Fibroblast of skin of abdomen (primary cell): ENCODE measurements around the gene GAB2.

ENCODE experiments used
- DNase-seq: peaks from one replicate; pipeline ENCODE4 v3.0.0-alpha.2; 2013

Gene GAB2

DNA sequence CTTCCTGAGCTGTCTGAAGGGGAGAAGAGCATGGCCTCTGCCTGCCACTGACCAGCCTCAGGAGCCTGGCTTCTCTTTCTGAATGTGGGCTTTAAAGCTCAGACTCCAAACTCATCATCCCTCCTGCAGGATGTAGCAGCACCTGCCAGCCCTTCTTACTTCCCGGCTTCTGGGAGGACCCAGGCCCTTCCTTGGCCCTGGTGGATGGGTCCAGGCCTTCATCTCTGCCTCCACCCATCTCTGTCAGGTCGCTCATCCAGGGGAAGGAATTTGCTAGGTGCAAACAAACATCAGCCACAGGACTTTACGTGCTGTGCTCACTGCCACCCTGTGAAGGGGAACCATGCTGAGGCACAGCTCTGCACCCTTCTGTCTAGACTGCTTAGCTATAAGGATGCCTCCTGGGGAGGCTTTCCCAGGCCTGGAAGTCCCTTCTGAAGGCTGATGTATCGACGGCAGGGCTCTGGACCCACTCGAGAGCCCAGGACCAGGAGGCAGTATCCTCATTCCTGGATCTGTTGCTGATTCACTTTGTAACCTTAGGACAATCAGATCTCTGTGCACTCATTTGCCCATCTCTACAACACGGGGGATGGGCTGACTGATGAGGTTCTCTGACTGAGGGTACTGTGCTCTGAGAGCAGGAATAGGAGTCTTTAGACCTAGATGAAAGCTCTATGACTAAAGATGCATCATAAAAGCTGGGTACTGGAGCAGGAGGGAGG, 198.0 kb downstream of the GAB2 start:
- no peak for DNase-seq

DNA sequence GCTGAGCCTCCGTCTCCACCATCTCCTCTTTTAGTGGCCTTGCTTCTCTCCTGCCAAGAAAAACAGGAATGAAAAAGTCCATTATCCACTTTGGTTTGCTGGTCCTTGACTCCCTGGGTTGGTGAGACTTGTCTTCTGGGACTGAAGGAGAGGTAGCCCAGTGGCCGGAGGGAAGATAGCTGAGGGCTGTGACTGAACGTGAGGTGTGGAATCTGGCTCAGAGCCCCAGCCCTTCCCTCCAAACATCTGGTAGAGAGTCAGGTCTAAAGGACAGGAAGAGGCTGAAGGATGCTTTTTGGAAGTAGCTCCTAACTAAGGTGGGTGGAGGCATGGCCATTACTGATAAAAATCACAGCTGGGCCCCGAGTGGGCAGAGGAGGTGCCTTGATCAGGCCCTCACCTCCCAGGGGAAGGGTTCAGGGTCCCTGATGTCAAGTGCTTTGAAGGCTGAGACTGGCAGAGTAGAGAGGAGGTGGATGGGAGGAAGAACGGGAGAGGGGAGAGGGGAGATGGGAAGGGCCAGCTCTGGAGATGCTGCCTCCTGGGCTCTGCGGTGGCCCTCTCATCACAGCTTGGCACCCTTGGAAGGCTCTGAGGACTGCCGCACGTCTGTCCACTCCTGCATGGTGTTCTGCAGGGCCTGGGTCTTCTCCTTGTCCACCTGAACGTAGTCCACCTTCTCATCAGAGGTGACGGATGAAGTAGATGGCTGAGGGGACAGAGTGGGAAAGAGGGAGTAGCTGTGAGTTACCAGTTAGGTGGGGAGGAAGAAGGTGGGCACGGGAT, 198.7 kb downstream of the GAB2 start:
- DNase-seq: no peak

DNA sequence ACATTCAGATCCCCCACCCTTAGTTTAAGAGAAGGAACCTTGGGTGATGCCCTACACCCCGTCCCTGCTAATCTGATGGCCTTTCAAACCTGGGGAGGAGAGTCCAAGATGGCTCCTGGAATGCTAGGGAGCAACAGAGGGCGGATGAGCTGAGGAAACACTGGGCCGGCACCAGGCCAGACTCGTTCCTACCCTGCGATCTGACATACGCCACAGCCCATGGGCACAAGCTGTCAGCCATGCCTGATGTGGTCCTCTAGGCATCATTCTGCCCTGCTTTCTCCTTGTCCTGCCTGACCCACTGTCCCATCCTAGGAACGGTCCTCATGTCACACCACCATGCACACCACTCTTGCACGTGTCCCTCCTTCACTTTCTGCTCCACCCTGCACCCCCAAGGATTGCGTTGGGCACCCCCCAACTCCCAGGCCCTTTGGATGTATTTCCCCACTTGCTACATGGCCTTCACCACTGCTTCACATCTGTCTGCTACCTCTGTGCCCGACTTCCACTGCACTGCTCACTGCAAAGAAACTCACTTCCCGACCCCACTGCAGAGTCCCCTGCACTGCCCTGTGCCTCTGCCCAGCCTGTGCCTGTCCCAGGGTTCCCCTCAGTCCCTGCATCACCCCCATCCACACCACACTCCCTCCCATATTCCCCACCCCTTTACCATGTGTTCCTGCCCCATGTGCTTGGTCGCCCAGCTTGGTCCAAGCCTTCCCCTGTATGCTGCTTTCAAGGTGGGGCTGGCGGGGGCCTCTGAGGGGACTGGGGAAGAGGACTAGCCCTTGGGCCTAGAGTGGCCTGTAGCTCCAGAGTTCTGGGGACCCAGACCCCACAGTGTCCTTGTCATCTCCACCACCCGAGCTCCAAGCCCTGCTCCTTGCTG, 199.7 kb downstream of the GAB2 start:
- no peak for DNase-seq

DNA sequence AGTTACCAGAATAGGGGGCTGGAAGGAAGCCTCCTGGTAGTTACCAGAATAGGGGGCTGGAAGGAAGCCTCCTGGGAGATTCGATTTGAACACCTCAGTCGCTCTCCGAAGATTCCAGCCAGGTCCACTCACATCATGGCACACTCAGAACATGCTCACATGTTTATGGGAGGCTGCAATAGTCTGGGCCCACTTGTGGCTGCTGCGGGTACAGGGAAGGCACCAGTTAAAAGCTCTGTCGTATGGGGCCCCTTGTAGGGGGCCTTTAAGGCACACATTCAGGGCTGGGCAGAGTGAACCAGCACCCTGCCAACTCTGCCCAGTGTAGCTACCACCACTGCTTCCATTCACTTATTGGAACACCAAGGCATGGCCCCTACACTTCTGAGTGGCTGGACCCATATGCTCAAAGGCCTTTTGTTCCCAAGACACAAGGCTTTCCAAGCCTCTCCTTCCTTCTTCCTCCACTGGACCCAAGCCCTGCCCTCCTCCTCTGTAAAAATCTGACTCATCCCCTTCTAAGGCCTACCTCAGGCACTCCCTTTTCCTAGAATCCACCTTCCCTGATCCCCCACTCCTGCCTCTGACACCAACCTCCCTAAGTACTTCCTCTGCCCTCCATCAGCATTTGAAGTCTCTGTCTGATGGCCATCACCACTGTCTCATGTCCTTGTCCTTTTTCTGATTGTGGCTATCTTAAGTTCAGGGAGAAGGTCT, 200.9 kb downstream of the GAB2 start:
- DNase-seq: no peak

DNA sequence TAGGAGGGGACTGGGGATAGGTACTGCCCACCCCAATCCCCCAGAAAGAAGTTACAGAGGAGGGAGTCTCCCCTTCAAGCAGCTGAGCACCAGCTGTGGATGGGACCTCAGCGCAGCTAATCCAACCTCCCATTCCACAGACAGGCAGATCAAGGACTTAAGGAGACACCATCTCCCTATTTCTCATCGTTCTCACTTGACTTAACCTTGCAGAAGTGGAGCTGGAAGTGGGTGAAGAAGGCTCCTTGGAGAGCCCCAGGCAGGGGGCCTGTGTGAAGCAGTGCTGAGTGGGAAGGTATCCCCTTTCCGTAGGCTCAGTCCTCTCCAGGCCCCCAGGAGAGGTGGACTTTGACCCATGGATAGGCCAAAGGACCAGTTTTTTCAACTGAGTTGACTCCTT, 201.6 kb downstream of the GAB2 start:
- no peak for DNase-seq

DNA sequence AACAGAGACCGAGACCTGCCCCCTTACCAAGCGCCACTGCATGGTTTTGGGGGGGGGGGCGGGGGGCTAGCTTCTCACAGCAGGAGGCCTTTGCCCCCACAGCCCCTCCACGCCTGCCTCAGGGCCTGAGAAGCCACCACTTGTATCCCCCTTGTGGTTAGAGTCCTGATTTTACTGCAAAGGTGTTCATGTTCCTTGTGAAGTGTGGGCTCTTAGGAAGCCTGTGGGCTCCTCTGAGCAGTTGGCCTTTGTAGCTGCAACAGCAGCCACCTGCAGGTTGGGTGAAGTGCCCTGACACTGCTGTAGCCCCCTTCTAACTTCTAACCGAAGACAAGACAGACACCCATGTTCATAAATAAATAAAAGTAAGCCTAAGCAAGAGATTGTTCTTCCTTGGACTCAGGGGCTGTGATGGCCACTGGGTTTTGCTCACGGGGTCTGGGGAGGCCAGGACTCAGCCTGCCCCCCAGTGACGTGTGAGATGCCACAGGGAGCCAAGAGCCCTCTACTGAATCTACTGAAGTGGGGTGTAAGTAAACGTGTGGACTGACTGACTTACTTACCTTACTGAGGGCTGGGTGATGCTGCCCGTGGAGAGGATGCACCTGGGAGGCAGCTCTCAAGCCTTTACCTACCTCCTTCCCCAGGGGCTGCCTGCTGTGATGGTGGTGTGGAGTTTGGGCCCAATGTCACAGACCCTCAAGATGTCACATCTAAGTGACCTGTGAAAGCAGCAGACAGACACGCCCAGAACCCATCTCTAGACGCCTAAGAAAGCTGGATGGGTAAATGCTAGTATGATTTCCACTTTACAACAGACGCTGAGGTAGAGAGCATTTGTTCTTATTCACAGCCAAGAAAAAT, 203.1 kb downstream of the GAB2 start:
- DNase-seq: no peak

DNA sequence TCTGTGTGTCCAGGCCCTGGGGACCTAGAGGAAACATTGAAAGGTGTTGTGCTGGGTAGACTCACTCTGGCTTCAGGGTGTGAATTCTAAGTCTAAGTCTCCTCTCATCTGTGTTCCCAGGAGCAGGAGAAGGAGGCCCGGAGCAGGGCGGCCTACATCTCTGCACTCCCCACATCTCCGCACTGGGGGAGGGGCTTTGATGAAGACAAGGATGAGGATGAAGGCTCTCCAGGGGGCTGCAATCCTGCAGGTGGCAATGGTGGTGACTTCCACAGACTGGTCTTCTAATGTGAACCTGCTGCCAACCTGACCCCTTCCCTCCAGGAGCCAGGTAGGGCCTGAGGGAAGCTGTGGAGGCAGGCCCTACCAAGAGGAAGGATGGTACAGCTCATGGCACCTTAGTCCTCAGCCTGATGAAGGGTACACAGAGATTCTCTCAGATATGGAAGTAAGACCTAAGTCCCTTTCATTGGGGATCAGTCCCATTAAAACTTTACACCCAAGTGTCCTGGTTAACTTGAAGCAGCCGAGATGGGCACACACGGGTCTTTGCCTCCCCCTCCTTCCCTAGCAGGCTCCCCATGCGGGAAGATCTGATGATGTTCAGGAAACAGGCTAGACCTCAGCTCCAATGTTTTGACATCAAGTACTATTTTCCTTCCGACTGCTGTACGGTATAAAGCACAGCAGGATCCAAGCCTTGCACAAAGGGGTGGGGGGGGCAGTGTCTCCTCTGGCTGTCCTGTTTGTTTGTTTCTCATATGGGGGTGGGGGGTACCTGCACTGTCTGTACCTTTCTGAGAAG, 203.9 kb downstream of the GAB2 start:
- DNase-seq: no peak

DNA sequence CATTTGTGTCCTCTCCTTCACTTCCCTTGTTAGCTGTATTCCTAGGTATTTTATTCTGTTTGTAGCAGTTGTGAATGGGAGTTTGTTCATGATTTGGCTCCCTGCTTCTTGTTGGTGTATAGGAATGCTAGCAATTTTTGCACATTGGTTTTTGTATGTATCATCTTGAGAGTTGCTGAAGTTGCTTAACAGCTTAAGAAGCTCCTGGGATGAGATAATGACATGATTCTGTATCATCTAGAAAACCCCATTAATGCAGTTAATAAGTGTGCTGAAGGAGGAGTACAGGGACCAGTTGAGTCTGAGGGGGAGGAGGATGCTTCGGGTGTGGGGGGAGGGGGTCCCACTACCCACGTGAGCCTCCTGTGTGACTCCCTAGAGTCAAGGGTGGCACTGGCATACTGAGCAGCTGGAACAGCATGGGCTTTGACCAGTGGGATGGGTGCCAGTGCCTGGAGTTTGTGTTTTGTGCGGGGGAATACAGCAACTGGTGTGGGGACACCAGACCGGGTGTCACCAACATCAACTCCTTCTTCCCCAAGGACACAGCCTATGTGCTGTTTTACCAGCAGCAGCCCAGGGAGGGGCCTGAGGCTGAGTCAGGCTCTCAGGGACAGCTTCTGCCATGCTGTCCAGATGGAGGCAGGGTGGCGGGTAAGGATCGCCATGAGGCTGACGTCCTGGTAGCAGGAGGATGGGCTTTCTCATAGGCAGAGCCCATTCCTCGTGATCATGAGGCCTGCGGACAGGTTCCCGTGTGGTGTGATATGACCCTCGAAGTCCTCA, 204.8 kb downstream of the GAB2 start:
- peak; percentile 48 for DNase-seq

DNA sequence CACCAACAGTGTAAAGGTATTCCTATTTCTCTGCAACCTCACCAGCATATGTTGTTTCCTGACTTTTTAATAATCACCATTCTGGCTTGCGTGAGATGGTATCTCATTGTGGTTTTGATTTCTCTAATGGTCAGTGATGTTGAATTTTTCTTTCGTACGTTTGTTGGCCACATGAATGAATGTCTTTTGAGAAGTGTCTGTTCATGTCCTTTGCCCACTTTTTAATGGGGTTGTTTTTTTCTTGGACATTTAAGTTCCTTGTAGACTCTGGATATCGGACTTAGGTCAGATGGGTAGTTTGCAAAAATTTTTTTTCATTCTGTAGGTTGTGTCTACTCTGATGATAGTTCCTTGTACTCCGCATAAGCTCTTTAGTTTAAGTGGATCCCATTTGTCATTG, 206.1 kb downstream of the GAB2 start:
- no peak for DNase-seq

DNA sequence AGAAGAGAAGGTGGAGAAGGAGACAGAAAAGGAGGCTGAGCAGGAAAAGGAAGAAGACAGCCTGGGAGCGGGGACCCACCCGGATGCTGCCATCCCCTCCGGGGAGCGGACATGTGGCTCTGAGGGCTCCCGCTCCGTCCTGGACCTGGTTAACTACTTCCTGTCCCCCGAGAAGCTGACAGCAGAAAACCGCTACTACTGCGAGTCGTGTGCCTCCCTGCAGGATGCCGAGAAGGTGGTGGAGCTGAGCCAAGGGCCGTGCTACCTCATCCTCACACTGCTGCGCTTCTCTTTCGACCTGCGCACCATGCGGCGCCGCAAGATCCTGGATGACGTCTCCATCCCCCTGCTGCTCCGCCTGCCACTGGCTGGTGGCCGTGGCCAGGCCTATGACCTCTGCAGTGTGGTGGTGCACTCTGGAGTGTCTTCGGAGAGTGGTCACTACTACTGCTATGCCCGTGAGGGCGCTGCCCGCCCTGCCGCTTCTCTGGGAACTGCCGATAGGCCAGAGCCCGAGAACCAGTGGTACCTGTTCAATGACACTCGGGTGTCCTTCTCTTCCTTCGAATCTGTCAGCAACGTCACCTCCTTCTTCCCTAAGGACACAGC, 207.5 kb downstream of the GAB2 start:
- DNase-seq: no peak

DNA sequence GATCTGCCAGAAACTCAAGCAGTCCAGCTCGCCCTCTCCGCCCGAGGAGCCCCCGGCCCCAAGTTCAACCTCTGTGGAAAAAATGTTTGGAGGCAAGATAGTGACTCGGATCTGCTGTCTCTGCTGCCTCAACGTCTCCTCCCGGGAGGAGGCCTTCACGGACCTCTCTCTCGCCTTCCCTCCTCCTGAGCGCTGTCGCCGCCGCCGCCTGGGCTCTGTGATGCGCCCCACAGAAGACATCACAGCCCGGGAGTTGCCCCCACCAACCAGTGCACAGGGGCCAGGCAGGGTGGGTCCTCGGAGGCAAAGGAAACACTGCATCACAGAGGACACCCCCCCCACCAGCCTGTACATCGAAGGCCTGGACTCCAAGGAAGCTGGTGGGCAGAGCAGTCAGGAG, 208.1 kb downstream of the GAB2 start:
- DNase-seq: no peak

DNA sequence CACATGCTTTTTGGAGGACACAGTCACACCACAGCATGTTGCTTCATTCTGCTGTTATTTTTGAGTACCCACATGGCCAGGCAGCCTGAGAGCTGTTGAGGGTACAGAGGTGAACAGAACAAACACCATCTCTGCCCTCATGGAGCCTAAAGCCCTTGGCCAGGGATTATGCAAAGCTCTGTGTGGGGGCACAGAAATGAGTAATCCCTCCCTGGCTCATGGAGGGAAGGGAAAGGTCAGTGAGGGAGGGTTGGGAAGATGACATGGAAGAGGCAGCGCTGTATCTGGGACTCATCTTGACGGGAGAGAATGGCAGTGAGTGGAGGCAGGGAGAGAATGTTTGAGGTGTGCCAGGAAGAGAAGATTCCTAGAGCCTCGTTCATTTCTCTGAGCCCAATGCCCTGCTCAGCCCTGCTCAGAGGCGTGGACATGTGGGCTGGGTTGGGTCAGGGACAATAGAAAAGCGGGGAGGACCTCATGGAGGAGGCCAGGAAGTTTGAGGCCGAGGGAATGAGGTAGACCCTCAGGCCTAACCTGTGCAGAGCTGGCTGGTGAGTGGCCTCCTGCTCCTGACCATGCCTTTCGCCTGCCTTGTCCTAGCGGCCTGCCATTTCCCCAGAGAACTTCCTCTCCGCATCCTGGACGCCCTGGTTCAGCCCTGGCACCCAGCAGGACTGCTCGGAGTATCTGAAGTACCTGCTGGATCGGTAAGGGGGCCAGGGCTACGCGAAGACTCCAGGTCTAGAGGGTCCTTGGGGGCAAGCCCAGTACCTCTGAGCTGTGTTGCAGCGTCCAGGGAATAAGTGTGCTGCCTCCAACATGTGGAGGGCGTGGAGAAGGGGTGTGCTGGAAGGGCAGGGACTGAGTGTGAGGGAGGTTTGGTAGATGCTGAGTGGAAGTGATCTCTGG, 209.1 kb downstream of the GAB2 start:
- peak; percentile 12 for DNase-seq

DNA sequence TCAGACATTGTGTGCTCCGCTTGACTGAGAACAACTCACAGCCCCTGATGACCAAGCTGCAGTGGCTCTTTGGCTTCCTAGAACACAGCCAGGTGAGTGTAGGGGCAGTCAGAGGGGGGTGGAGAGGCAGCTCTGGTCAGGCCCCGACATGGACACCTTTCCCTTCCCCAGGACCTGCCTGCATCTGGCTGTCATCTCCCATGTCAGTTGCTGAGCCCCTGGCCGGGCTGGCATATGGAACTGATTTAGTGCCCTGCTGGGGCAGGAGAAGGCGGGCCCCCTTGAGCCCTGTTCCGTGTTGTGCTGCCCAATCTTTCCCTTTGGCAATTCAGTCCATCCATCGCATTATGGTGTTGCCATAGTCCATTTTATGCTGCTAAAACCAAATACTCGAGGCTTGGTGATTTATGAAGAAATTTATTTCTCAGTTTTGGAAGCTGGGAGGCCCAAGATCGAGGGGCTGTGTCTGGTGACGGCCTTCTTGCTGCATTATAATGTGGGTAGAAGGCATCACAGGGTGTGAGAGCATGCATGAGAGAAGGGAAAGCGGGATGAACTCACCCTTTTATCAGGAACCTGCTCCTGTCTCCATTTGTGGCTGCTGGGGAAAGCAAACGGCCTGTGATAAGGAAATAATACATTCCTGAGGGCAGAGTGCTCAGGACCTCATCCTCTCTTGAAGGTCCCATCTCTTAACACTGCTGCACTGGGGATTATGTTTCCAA, 209.9 kb downstream of the GAB2 start:
- DNase-seq: no peak

DNA sequence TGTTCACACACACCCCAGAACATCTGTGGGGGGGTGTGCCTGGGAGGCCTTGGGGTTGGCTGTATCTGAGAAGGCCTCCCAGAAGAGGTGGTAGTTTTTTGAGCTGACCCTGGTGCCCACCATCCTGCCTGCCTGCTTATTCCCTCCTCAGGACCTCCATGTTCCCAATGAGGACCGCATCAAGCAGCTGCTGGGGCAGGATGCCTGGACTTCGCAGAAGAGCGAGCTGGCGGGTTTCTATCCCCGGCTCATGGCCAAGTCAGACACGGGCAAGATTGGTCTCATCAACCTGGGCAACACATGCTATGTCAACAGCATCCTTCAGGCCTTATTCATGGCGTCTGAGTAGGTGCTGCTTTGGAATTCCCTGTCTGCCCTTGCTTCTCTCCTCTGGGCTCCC, 211.9 kb downstream of the GAB2 start:
- no peak for DNase-seq

DNA sequence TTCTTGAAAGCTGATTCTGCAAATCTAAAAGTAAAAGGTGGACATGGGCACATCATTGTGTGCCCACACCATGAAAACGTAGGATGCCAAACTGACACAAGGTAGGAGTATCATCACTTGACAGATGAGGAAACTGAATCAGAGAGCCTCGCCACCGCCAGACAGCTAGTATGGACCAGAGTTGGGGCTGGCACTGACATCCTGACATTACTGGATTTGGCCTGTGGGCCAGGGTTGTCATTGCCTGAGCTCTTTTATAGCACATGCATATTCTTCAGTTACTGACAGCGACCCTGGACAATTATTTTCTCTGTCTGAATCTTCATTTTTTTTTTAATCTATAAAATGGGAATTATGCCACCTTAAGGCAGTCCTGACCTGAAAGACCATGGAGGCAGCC, 212.4 kb downstream of the GAB2 start:
- no peak for DNase-seq

DNA sequence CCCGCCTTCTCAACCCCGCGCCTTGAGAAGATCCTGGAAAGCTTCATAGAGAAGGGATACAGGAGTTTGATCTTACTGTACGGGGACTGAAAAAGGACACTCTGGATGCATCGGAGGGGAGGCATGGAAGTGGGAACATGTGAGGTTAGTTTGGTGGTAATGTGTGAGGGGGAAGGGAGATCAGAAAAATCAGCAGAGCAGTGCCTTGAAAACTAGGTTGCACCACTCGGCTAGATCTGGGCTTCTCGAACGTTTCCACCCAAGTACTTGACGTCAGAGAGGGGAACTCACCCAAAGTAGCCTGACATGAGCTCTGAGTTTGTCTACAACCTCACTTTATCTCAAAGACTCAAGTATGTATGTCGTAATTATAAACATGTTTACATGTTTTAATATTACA, 214.4 kb downstream of the GAB2 start:
- DNase-seq: no peak

DNA sequence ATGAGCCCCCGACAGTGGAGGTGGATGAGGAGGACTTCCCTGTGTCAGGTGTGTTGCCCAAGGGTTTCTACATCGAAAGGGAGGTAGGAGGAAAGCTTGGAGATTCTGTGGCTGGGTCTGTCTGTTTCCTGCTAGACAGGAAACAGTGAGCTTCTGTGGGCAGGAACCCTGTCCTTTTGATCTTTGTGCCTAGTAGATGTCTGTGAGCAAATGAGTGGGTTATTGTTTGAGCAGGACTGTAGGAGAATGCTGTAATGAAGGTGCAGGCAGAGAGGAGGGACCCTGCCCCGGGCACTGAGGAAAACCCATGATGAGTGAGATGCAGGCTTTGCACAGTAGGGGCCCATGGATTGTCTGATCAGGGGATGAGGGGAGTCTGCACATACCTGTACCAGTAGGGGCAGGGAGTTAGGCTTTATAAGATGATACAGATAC, 214.9 kb downstream of the GAB2 start:
- no peak for DNase-seq
